Measurements from ENCODE around the gene SDHB.

Gene SDHB

DNA sequence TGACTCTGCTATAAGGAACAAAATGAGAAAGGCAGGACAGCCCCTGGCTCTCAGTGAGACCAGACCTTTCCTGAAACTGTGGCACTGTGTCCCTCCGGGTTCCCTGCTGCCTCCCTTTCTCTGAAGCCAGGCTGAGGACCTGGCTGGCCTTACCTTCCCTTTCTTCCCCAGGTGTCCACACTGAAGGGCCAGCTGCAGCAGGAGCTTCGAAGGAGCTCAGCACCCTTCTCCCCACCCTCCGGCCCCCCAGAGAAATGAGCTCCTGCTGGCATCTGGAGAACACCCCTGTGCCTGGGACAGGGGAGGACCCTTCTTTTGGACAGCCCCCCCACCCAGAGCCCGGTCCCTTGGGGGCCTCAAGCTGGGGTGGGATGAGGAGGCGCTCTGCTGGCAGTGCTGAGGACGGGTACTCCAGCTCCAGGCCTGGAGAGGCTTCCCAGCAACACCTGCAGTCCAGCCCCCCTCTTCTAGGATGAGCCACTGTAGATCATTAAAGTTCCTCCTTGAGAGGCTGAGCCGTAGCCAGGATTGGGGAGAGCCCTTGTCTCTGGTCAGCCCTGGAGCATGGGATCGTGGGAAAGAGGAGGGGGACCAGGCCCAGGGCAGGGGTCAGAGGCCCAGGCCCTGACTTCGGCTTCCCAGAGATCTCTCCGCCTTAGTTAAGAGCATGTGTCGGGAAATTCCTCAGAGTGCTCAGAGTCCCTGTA, 81.5 kb downstream of the SDHB start:
- no peak for TF ChIP-seq CTCF (IDR thresholded peaks at IDR 0.05; ENCODE audit: insufficient read depth, low read depth, low read length, missing control alignments)
- H3K4me3 ChIP-seq (ENCODE audit: low read length): no peak overlapping the region
- DNase-seq (ENCODE audit: low read depth): no peak

DNA sequence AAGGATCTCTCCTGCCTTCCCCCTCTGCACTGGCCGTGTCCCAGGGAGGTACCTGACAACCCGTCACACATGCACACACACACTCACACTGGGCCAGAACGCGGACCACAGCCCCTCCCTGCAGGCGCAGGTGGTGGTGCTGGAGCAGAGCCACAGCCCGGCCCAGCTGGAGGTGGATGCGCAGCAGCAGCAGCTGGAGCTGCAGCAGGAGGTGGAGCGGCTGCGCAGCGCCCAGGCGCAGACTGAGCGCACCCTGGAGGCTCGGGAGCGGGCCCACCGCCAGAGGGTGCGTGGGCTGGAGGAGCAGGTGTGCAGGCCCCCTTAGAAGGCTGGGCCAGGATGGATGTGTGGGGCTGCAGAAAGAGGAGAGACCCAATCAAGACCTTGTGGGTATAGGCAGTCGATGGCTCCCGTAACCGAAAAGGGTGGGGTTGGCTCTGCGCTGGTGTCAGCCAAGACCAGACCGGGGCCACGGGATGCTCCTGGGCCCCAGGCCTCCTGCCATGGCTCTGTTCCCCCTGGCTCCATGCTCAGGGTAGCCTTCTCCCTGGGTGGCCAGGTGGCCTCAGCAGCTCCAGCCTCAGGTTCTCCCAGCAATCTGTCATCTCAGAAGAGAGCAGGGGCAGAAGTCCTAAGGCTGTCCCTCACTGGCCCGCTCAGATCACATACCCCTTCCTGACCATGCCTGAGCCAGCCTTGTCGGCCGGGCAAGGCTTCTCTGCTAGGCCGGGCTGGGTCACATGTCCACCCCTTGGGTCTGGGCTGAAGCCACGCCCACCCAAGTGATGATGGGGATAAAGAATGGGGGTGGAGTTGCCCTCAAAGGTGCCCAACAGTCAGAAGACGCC, 82.3 kb downstream of the SDHB start:
- no peak for TF ChIP-seq CTCF (IDR thresholded peaks at IDR 0.05; ENCODE audit: insufficient read depth, low read depth, low read length, missing control alignments)
- H3K4me3 ChIP-seq (ENCODE audit: low read length): no peak overlapping the region
- no peak for DNase-seq (ENCODE audit: low read depth)

DNA sequence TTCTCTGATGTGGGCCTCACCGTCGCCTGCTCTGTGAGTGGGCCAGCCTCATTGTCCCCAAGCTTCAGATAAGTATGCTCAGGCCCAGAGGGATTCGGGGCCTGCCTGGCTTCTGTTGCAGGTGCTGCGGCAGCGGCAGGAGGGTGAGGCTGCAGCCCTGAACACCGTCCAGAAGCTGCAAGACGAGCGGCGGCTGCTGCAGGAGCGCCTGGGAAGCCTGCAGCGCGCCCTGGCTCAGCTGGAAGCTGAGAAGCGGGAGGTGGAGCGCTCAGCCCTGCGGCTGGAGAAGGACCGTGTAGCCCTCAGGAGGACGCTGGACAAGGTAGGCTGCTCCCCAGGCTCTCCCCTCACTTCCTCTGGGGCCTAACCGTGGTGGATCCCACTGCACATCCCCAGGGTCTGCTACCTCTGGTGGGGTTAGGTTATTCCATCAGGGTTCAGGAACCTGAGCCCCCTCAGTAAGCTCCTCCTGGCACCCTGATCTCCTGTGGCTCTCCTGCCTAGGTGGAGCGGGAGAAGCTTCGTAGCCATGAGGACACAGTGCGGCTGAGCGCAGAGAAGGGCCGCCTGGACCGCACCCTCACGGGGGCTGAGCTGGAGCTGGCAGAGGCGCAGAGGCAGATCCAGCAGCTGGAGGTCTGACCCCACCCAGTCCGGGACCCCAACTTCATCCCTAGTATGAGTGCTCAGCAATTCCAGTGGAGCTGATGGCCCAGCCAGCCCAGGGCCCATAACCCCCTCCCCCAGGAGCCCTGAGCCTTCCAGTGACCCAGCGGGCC, 83.5 kb downstream of the SDHB start:
- no peak overlapping the region for H3K4me3 ChIP-seq (ENCODE audit: low read length)
- no peak for DNase-seq (ENCODE audit: low read depth)
- no peak for TF ChIP-seq CTCF (IDR thresholded peaks at IDR 0.05; ENCODE audit: insufficient read depth, low read depth, low read length, missing control alignments)

- no peak for TF ChIP-seq CTCF (IDR thresholded peaks at IDR 0.05; ENCODE audit: insufficient read depth, low read depth, low read length, missing control alignments)
- no peak for DNase-seq (ENCODE audit: low read depth)
- H3K4me3 ChIP-seq (ENCODE audit: low read length): no peak overlapping the region
Observed at GRCh38 chr1:16969651-16970050, 84.2 kb downstream of the SDHB start.

- TF ChIP-seq CTCF (IDR thresholded peaks at IDR 0.05; ENCODE audit: insufficient read depth, low read depth, low read length, missing control alignments): no peak
Observed at GRCh38 chr1:16969057-16969611, 84.7 kb downstream of the SDHB start.

More at GRCh38 chr1:16969057-16969611, 84.7 kb downstream of the SDHB start:
- DNase-seq (ENCODE audit: low read depth): no peak
- no peak overlapping the region for H3K4me3 ChIP-seq (ENCODE audit: low read length)

Data from epithelial cell of esophagus (primary cell).